Left colon (tissue), 2 donors: ENCODE results near the gene RBKS. TPM values are rescaled to one million over a fixed set of nuclear protein-coding genes. Genes with fewer than 3 reads are reported as not detected.
A peak's percentile ranks its signal among the peaks of the same experiment; 100 is the strongest.

Source experiments
- ATAC-seq: fragments of 200-7000 bp; cut with Tn5 transposase; one replicate; pipeline ENCODE4 v1.9.1; 2020; ENCODE audit warnings: mild to moderate bottlenecking, moderate library complexity
- DNase-seq, 2 donors: peaks; one replicate each; pipeline ENCODE4 v3.0.0-alpha.2; 2020
- intact Hi-C, 2 donors: fragments of 100-400 bp; cut with DNase I in 1 of 2; cut with micrococcal nuclease in 1 of 2; formaldehyde crosslinking; loops; one replicate each; pipeline versions ENCODE4 v1.11.2 to v1.14.0; 2022; cut with DNase I, micrococcal nuclease
- total RNA-seq, 2 donors: library from RNA; stranded (reverse); fragmentation: NEBNext Ultra II Directional; extraction: Animal tissue kit (Norgen Biotek cat#: 25700); gene quantifications; one replicate each; pipeline ENCODE4 v1.2.1, GENCODE V29; 2021
- donor health status: DM: no; HTN: no; CAD: no.
- donor health status: DM: yes; HTN: yes; CAD: no.

The RBKS gene
- total RNA-seq, 2 donors from 2014 or later = 8.2 to 11.1 TPM

DNA sequence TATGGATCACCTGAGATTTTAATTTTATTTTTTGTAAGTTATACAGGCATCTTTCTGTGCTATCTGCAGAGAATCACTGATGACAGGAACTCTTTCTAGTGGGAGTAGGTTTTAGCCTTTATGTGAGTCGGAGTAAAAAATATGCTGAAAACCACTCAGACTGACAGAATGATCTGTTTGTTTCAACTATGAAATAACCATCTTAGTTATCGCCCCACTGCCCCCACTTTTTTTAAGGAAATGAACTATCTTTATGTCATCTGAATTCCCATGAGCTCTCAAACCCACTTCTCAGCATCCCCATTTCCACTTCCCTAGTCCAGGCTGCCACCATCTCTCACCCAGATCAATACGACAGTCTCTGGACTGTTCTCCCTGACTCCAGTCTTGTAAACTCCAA, 79.7 kb downstream of the RBKS start:
- intact Hi-C loops = no loop called here
- no peak for ATAC-seq
- no peak for DNase-seq

DNA sequence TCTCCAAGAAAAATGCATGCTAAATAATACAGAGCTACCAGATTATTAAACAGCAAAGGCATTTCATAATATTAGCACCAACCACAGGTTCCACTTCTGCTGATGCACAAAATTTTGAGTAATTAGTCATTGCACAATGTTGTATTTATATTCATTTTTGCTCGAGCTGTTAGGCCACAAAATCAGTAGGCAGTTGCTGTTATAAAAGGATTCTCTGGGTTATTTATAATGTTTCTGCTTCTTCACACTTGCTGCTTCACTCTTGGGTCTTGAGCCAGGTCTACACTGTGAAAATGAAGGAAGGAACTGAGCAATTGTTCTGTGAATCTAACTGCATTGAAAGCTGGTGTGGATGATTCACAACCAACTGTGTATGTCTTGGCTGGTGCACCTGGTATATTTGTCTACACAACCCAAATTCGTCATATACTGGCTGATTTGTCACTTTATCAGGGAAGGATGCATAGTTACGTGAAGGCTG, 80.4 kb downstream of the RBKS start:
- ATAC-seq (no peak), DNase-seq (no peak)
- intact Hi-C loops = no loop called here

DNA sequence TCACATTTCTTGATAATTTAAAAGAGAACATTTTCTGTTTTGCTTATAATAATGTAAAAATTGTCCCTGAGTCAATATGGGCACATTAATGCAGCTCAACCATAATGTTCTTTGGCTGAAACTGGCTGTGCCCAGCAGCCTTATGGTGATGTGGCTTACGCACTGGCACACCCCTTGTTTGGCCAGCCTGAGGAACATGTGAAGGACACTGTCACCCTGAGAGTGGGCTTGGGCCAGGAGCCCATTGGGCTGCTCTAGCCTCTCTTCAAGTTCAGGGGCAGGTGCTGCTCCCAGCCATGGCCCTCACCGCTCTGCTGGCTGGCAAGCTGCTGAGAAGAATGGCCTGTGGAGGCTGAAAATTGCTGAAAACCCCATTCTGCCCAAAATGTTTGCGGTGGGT, 81.2 kb downstream of the RBKS start:
- intact Hi-C loops = no loop called here
- ATAC-seq = no peak
- DNase-seq = no peak

DNA sequence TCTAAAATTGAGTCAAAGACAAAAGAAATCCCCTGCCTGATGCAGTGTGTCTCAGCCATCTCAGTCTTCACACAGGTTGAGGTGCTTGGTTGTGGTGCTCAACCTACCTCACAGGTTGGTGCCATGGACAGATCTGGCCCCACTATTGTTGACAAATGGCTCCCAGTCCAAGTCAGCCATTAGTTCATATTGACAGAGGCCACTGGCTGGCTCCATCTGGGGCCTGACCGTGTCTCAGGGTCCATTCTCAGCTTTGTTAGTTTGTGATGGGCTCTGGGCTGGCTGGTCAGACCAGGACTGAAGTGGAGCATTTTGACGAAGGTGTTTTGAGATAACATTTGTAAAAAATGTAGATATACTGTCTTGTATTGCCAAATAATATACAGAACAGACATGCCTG, 81.8 kb downstream of the RBKS start:
- intact Hi-C loops = no loop called here
- DNase-seq (no peak), ATAC-seq (no peak)

DNA sequence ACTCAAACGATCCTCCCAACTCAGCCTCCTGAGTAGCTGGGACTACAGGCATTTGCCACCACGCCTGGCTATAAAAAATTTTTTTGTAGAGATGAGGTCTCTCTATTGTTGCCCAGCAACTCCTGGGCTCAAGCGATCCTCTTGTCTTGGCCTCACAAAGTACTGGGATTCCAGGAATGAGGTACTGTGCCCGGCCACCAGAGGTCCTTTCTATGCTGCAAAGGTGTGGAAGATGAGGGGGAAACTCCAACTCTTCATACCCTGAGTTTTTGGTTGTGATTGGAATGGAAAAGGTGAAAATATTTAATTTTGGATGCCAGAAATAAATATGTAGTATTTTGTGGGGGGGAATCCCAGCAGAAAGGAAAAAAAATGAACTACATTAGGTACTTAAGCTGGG, 82.7 kb downstream of the RBKS start:
- ATAC-seq (peak; percentile 86), DNase-seq (peak in 1 of 2 donors; percentile 47)
- intact Hi-C loops = no loop called here

DNA sequence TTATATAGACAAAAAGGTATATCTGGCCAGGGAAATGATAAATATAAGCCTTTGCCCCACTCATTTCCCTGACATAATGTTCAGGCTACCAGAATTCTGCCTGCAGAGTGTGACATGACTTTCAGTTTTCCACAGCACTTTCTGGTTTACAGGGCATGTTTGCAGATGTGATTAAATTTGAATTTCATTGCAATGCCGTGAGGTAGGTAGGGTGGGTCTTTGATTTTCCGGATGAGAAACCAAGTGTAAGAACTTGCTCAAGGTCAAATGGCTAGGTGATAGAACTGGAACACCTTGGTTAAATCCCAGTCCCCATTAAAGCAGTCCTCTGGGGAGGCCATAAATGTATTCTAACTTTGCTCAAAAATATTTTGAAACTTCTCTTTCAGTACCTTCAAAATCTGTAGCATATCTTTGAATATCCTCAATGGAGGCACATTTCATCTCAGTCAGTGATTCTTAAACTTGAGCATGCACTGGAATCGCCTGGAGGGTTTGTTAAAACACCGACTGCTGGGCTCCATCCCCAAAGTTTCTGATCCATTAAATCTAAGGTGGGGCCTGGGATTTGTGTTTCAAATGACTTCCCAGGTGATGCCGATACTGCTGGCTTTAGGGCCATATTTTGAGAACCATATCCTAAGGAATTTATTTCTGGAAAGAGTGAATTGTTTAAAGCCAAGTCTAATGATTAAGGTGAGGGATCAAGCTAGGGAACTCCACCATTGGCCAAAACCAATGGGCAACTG, 83.7 kb downstream of the RBKS start:
- ATAC-seq (no peak), DNase-seq (no peak)
- intact Hi-C loops = no loop called here

DNA sequence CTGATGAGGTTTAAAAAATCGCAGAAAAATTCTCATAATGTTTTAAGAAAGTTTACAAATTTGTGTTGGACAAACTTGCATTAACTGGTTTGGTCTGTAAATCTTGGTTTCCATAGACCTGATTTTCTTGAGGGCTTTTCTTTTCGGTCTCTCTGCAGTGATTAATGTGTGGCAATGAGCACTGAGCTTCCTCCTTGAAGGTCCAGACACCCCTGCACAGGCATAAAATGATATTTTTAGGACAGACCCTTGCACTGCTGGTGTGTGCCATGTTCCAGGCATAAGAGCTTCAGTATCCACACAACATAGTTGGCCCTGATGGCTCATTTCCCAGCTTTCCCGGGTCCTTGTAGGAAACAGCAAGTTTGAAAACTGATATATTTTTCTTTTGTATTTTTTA, 85.0 kb downstream of the RBKS start:
- intact Hi-C loops = no loop called here
- DNase-seq = no peak
- no peak for ATAC-seq

DNA sequence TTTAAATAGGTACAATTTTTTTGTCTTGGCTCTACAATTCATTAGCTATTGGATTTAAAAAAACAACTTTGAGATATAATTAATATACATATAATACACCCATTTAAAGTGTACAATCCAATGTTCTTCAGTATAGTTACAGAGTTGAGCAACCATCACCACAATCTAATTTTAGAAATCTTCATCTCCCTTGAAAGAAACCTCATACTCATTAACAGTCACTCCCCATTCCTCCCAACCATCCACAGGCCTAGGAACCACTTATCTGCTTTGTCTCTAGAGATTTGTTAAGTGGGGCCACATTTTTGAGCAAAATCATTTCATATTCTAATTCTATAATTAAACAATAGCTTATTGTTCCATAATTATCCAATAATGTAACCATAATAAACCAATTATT, 86.0 kb downstream of the RBKS start:
- intact Hi-C loops = no loop called here
- DNase-seq = no peak
- no peak for ATAC-seq

DNA sequence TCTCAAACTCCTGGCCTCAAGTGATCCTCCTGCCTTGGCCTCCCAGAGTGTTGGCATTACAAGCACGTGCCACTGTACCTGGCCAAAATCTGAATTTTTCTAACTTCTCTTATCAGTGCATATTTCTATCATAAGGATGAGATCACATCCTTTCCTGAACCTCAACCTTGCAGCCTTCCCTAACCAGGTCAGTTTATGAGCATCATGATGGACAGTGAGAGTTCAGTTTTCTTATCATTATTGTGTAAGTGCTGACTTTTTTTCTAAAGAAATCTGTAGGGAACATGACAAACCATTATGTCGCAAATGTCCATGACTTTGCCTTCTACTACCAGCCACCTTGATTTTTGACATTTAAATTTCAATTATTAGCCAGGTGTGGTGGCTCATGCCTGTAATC, 87.1 kb downstream of the RBKS start:
- ATAC-seq (no peak), DNase-seq (no peak)
- intact Hi-C loops = no loop called here

DNA sequence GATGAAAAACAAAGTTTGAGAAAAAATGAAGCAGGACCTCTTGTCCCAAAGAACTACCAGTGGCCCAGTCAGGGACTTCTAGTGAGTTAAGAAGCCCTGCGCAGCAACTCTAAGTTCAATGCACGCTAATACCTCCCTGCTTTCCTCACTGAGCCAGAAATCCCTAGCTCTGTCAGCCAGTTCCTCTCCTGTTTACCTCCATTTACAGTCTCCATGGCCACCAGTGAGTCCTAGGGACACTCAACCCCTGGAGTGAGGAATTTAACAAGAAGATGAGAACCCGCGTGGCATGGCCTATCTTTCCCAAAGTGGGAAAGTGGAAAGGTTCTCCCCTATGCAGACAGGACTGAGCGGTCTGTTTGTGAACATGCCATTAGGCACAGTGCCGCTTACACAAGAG, 87.6 kb downstream of the RBKS start:
- ATAC-seq (no peak), DNase-seq (no peak)
- intact Hi-C loops = no loop called here

DNA sequence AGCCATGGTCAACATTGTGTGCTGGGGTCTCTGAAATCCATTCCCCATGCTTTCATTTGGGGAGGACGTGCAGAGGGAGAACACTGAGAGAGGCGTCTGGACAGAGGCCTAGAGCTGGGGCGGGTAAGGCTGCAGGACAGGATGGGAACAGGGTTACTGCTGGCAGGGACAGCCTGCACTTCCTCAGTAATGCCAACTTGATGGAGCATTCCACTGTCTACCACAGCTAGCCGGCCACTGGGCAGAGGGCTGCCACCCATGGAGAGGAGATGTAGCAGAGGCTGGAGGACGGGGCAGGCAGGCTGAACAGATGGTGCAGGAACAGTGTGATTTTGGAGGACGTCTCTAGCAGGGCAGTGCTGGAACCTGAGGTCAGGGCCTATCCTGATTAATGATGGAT, 89.3 kb downstream of the RBKS start:
- ATAC-seq (no peak), DNase-seq (no peak)
- intact Hi-C loops = no loop called here

DNA sequence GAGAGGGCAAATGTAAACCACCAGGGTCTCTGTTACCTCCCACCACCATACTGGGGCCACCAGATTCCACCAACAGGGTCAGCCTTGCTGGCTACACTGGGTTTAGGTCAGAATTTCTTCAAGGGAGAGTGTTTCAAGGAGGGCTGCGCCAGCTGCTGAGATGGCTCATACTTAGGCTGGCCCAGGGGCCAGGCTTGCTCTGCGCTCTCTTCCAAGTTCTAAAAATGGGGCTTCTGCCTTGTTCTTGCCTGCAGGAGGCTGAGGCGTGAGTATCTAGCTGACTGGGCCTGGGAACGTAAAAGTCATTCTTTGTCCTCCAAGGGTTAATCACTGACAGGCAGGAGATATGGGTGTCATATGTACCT, 90.6 kb downstream of the RBKS start:
- DNase-seq (no peak), ATAC-seq (no peak)
- intact Hi-C loops = no loop called here

DNA sequence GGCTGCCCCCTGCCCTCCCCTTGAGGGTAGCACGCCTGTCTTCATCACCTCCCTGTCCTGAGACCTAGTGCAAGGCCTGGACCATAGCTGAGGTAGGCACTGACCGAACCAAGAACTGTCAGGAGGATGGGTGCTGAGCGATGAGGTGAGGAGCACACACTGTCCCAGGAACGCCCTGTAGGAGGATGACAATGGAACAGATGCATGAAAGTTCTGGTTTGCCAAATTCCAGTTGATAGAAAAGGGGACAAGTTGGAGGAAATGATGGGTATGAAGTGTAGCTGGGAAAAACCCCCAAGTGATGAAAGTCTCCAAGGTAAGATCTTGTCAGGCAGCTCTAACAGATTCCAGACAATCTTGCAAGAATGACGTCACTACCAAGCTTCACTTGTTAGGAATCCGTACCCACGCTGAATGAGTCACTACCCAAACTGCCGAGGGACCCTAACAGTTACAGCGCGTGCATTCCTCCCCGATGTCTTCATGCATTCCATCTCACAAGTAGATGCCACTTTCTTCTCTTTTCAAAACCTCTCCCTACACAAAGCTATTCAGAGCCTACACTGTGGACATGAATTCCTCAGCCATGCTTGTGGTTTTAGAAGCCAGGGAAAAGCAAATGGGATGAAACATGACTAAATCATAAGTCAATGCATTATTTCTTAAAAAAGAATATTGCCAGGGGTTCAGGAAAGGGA, 91.1 kb downstream of the RBKS start:
- DNase-seq = no peak
- intact Hi-C loops = no loop called here
- no peak for ATAC-seq

DNA sequence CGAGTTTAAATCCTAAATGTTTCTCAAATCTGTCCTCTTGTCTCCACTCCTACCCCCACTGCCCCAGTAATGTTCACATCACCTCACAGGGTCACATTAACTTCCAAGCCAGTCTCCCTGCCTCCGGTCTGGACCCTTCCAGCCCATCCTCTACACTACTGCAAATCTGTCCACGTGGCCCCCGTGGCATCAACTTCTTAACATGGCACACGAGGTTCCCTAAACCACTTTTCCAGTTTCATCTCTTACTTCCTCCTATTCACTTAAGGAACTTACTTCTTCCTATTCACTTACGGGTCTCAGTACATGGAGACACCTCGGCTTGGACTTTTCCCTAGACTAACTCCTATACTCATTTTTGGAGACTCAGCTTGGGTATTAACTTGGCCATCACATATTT, 91.7 kb downstream of the RBKS start:
- DNase-seq = no peak
- intact Hi-C loops = no loop called here
- no peak for ATAC-seq

DNA sequence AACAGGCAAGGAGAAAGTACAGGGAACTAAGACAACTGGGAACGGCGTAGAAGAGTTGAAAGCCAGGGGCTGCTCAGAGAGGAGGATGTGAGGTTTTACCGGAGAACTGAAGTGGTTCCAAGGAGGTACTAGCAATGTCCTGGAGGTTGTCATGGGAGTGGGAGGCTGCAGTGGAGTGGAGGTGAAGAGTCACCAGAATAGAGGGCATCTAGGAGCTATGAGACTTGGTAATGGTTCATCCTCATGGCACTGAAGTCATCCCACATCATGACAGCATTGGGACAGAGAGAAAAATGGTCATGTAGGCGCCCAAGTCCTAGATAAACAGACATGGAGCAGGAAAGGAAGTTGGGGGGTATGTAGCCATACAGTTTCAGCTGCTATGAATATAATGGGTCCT, 92.3 kb downstream of the RBKS start:
- ATAC-seq = no peak
- intact Hi-C loops = no loop called here
- DNase-seq = no peak

DNA sequence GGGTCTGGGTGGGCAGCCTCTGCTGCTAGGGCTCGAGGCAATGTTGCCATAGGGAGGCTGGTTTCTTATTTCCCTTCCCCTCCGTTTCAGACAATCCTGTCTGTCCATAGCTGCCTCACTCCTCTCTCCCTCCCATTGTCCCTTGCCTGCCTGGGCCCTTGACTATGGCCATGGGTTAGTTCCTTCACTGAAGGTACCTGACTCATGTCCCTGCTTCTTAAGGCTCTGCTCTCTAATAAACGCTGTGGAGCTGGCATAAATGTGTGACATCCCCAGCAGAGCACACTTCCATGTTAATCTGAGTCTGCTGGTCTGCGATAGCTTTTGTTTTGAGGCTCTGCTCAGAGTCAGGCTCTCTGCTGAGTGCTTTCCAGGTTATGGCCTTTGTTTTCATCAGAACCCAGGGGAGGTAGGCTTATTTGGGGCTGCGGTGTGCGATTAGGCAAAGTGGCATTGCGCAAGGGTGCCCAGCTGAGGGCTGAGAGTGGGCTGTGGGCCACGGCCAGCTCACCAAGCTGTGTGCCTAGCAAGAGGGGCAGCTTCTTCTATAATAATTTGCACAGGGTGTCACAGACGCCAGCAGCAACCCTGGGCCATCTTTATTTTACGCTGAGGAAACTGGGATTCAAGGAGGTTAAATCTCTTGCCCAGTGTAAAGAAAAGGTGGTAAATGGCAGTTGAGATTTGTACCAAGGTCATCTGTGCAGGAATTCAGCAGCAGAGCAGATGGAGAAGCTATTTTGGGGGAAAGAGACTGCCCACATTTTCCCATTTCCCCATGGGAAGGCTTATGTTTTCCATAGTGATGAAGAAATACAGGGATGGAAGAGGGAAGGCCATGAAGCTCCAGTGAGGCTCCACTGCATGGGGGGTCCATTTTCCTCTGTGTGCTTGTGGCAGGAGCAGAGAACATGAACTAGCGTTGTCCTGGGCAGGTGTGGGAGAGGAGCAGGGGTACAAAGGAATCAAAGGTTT, 93.1 kb downstream of the RBKS start:
- ATAC-seq (no peak), DNase-seq (no peak)
- intact Hi-C loops = no loop called here

DNA sequence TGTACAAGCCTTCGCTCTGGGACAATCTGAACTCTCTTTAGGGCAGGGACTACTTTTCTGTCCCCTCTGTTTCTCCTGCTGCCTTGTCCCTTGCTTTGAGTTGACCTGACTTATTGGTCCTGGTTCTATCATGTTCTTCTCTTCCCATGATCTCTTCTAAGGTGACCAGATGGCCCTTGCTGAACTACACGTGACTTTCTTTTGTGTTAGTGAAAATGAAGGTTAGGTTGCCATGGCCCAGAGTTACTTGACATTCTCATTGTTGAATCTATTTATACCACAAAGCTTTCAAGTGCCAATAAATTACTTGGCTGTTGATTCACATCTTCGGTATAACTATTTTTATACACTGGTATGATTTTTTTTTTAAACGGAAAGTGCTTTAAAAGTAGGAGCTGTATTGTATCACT, 94.3 kb downstream of the RBKS start:
- intact Hi-C loops = no loop called here
- ATAC-seq (no peak), DNase-seq (no peak)

DNA sequence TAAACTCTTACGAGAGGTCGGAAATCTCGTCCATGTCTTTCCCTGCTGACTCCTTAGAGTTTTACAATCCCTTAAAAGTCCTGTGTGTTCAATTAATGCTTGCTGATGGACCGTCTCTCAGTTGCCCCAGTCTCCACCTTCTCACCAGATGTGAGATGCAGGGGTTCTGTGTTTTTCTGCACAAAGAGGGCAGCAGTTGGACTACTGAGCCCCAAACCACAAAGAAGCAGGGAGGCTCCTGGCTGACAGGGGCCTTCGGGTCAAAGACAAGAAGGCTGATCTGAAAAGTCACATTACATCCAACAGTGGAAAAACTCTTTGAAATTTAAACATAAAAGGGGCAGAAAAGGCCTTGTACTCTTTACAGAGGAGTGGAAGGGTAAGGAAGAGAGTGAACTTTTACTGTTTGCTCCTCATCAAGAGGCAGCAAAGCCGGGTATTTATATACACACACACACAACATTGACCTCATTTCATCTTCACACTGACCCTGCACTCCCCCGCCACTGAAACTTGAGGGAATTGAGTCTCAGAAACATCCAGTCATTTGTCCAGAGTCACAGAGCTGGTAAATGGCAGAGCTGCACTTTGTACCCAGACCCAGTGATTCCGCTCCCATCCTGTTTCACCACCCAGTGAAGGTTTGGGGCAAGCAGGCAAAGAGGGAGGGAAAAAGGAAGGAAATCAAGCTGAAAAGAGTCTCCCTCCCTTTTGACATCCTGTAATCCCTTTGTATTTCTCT, 94.9 kb downstream of the RBKS start:
- ATAC-seq (peak; percentile 38), DNase-seq (no peak)
- intact Hi-C loops = no loop called here

DNA sequence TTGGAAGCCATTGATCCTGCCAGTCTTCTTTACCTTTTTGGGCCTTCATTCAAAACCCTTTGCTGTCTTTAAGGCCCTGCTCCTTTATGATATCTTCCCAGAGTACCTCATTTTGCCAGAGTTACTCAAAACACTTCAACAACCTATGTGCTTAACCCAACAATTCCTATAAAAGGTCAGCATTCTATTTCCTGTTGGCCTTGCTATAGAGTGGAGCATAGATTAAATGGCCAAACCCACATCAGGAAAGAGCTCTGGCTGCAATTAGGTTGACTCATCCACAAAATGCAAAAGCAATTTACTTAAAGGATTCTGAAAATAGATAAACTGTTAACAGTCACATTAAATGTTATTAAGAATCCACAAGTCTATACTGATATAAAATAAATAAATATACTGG, 97.4 kb downstream of the RBKS start:
- ATAC-seq = peak; percentile 87
- DNase-seq = no peak
- intact Hi-C loops = no loop called here
